Measurements from ENCODE around the gene MRGPRF.

Gene MRGPRF

DNA sequence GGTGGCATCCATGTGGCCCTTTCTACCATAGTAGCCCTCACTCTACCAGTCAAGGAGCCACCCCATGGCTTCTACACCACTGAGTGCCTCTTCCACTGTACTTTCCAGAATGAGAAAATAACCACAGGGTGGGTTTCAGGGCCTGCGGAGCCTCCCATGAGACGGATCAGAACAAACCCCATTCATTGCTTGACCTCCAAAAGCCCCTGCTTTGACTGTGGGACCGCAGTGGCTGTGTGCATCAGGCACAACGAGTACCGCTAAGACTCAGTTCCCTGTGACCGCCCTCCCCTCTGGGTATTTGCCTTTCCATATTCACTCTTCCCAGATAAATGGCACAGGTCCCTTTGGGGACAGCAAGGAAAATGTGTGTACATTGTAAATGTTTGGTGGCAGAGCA is 11.5 kb upstream of the MRGPRF start:
- DNase-seq (ENCODE audit: low read depth in 1 of 2, low spot score in 1 of 2) = no peak

- no peak for DNase-seq (ENCODE audit: low read depth in 1 of 2, low spot score in 1 of 2)
Observed at GRCh38 chr11:69022260-69022659, 9.2 kb upstream of the MRGPRF start.

GRCh38 chr11:69018924-69019323 is 5.9 kb upstream of the MRGPRF start:
- DNase-seq (ENCODE audit: low read depth in 1 of 2, low spot score in 1 of 2) = no peak

- no peak for DNase-seq (ENCODE audit: low read depth in 1 of 2, low spot score in 1 of 2)
Observed at GRCh38 chr11:69017951-69018350, 4.9 kb upstream of the MRGPRF start.

DNA sequence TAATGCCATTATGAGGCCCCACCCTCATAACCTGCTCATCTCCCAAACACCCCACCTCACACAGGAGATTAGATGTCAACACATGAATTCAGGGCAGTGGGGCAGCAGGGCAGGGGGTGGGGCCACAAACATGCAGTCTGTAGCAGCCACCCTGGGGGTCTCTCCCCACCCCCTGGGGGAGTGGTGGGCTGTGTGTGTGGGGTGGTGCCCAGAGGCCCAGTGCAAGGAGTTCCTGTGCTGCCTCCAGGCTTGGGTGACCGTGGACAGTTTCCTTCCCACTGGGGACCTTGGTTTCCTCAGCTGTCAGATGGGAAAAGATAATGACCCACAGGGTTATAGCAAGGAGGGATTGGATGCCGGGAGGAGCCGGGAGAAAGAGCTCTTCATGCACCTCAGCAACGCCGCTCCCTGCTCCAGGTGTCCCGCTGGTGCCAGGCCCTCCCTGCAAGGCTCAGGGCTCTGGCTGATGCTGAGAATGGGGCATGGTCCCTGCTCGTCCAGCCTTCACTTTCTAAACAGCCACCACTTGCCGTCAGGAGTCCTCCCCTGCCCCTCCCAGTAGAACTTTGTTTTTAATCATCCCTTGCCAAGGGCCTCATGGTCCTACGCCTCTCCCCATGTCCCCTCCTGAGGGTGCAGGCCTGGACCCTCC is 2.0 kb upstream of the MRGPRF start:
- DNase-seq (ENCODE audit: low read depth in 1 of 2, low spot score in 1 of 2) = no peak

GRCh38 chr11:69014084-69014851 is 1.2 kb upstream of the MRGPRF start:
- no peak for DNase-seq (ENCODE audit: low read depth in 1 of 2, low spot score in 1 of 2)

DNA sequence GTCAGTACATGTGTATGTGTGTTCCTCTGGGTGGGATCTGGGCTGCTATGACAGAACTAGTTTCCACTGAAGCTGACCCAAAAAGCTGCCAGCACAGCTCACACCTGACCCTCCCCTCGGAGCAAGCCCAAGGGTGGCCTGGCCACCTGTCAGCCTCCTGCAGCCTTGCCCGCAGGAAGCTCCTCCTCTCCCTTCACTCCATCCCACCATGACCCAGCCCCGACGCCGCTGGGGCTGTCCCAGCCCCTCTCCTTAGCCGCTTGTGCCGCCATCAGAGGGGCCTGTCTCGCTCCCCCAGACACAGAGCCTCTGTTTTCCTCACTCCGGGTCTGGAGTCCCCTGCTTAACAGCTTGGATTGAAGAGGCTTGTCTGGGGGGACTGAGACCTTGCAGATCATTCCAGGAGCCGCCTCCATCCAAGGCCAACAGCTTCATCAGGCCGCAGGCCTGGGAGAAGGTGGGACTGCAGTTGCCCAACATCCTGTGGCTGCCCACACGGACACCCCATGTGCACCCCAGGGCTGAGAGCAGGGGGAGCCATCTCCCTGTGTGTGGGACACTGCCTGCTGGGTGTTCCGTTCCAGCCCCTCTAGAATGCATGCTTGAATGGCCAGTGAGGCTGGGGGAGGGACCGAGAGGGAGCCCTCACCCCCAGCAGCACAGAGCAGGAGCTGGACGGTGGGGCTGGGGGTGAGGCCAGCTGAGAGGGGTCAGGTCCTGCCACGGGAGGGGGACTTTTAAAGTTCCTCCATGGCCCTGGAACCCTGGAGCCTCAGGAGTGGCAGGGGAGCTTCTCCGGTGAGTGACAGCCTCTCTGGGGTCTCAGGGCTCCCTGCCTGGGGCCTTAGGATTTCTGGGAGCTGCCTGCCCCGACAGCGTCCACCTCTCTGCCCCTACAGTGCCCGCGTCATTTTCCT is 696 bp downstream of the MRGPRF start:
- DNase-seq (ENCODE audit: low read depth in 1 of 2, low spot score in 1 of 2) = no peak

DNA sequence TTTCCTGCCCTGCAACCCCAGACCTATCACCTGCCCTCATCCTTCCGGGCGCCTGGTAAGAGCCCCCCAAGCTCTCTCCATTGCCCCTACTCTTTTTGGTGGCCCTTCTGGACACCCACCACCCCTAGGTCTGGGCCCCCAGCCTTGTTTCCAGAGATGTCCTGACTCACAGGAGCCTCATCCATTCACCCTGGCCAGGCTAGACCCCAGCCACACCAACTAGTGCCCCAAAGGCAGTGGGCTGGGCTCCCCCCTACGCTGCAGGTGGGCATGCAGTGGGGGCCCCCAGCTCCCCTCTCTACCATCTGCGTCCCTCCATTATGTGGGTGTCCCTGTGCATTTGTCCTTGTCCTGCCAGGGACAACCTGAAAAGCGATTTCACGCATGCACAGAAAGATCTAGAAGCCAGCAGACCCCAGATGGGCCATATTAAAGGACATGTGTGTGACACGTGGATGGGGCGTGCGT is 1.4 kb downstream of the MRGPRF start:
- DNase-seq (ENCODE audit: low read depth in 1 of 2, low spot score in 1 of 2) = no peak

DNA sequence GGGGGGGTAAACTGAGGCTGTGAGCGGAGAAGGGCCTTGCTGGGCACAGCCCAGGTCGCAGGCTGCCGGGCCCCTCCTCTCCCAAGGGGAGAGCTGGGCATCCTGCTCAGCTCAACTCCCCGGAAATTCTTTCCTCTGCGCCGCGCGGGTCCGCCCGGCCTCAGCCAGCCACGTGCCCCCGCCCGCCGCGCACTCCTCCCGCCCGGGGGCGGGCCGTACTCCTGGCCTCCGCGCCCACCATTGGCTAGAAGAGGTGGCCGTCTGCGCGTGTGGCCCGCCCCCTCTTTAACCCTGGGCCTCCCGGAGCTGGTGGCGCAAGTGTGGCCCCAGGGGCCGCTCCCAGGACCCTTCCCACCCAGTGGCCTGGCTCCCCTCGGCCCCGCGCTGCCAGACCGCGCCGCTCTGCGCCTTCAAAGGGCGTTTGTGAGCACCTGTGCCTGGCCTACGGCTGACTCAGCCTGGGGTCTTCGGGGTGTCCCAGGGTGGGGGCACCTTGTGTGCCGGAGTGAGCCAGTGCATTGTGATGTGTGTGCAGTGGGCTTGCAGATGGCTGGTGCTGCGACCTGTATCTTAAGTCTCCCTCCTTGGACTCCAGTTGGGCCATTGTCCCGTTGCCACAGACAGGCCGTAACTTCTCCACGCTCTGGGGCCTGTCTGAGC is 2.0 kb downstream of the MRGPRF start:
- DNase-seq (ENCODE audit: low read depth in 1 of 2, low spot score in 1 of 2) = peak in 1 of 2 donors; percentile 23

DNA sequence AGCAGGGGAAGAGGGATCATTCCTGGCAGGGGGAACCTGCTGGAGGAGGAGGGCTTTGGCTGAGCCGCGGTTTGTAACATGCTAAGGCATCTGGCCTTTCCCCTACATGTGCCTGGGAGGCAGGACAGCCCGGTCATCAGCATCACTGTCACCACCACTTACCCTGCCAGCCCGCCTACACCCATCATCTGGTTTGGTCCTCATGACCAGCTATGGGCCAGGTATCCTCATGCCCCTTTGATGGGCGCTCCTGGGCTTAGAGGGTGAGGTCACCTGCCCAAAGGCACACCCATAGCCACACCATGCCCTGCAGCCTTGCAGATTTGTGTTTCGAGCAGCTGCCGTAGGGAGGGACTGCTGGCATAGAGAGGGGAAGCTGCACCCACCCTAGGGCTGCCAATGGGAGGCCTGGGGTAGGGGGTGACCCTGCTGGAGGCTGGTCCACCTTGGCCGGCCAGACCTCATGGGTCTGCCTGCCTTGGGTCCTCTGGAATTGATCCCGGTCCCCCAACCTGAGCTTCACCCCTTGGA is 2.6 kb downstream of the MRGPRF start:
- DNase-seq (ENCODE audit: low read depth in 1 of 2, low spot score in 1 of 2) = no peak

DNA sequence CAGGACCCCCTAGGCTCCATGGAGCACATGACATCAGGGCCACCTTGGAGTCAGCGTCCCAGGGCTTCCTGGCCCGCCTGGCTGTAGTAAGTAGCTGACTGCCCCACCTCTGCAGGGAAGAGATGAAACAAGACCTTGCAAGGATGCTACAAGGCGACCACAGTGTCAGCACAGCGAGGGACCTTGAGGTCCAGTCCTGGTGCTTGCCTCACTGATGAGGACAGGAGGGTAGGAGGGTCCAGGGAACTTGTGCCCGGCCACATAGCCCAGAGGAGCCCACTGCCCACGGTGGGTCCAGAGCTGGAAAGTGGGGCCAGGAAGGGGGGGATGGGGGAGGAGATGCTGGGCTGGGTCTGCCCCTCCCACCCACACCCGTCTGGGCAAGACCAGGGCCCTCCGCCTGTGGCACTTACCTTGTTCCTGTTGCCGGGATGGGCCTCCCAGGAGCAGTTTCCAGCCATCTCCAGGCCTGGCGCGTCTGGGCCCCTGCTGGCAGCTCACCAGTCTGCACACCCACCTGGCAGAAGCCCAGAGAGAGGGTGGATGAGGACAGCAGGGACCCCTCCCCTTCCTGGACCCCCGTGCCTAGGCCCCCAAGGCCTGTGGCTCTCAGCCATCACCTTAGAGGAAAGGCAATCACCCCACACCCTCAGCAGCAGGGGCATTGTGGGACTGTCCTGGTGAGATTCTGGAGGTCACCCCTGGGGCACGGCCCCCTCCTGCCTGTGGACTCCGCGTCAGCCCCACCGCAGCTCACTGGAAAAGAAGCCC is 3.4 kb downstream of the MRGPRF start:
- DNase-seq (ENCODE audit: low read depth in 1 of 2, low spot score in 1 of 2) = no peak

GRCh38 chr11:69008737-69009440 is 4.2 kb downstream of the MRGPRF start:
- DNase-seq (ENCODE audit: low read depth in 1 of 2, low spot score in 1 of 2) = no peak

GRCh38 chr11:69007975-69008381 is 5.1 kb downstream of the MRGPRF start:
- DNase-seq (ENCODE audit: low read depth in 1 of 2, low spot score in 1 of 2) = no peak

DNA sequence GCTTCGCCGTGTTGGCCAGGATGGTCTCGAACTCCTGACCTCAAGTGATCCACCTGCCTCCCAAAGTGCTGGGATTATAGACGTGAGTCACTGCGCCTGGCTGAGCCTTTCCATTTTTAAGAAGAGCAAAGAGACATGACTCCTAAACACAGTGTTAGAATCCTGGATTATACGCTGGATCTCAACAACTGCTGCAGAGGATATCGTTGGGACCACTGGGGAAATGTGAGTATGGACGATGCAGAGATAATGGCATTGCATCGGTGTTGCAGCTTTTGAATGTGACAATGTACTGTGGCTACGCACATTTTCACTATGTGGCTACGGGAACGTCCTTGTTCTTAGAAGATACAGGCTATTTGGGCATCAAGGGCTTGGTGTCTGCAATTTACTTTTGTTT is 6.2 kb downstream of the MRGPRF start:
- no peak for DNase-seq (ENCODE audit: low read depth in 1 of 2, low spot score in 1 of 2)

GRCh38 chr11:69005631-69006368 is 7.2 kb downstream of the MRGPRF start:
- DNase-seq (ENCODE audit: low read depth in 1 of 2, low spot score in 1 of 2) = no peak

GRCh38 chr11:69005183-69005630 is 7.8 kb downstream of the MRGPRF start:
- DNase-seq (ENCODE audit: low read depth in 1 of 2, low spot score in 1 of 2) = no peak

DNA sequence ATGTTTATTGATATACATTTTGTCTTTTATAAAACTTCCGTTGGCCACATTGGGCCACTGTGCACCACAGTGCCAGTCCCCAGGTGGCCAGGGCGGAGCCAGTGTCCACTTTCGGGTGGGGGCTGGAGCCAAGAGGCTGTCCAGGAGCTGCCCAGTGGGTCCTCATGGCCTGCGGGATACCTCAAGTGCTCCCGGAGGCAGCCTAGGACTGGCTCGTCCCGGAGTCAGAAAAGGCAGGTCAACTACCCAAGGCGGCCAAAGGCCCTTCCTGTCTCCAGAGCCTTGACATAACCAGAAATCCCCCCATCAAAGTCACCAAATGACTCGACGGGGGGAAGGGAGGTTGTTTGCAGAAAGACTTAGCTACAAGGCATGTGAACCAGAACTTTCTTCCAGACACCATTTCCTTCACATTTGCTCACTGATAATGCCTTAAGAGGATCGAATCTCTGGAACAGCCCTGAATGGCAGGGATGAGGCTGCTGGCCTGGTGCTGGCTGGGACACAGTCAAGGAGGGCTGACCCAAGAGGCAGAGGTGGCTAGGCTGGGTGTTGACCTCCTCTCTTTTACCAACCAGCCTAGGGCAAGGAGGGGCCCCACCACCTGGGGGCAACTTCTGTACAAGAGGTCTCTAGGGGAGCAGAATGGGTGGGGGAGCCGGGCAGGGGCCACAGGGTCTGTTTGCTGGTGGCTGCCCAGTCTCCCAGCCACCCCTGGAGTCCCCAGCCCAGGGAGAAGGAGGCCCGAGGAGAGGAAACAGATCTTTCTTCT is 8.4 kb downstream of the MRGPRF start:
- no peak for DNase-seq (ENCODE audit: low read depth in 1 of 2, low spot score in 1 of 2)

- DNase-seq (ENCODE audit: low read depth in 1 of 2, low spot score in 1 of 2) = no peak
Observed at GRCh38 chr11:69003866-69004367, 9.1 kb downstream of the MRGPRF start.

Data from activated CD4-positive, alpha-beta T cell treated with anti-CD3 and anti-CD28 coated beads, Interleukin-2, amount 50 U/mL, for 24 hours (primary cell).